IPS-20b (cell line): ENCODE measurements around the gene PAK6.
A peak's percentile ranks its signal among the peaks of the same experiment; 100 is the strongest.

Experiments
- H3K27ac ChIP-seq: one replicate; pipeline ENCODE4 v1.5.1; 2013; ENCODE audit warnings: low read length
- H3K27me3 ChIP-seq: 2 replicates; pipeline ENCODE4 v1.6.1; 2013; ENCODE audit warnings: mild to moderate bottlenecking, low read length, inconsistent platforms; ENCODE audit not compliant: insufficient read depth
- H3K36me3 ChIP-seq: 2 replicates; pipeline ENCODE4 v1.6.1; 2013; ENCODE audit warnings: low read depth, mild to moderate bottlenecking, inconsistent platforms, low read length, moderate library complexity; ENCODE audit not compliant: insufficient read depth
- H3K4me1 ChIP-seq: 2 replicates; pipeline ENCODE4 v1.6.1; 2013; ENCODE audit warnings: mild to moderate bottlenecking, control low read depth, inconsistent platforms, low read length, moderate library complexity; ENCODE audit not compliant: insufficient read depth
- H3K4me3 ChIP-seq: 2 replicates; pipeline ENCODE4 v1.5.1; 2013; ENCODE audit warnings: mild to moderate bottlenecking, low read length, inconsistent platforms
- H3K9ac ChIP-seq: 2 replicates; pipeline ENCODE4 v1.6.1; 2013; ENCODE audit warnings: low read depth, mild to moderate bottlenecking, inconsistent platforms, low read length, moderate library complexity
- H3K9me3 ChIP-seq: 2 replicates; pipeline ENCODE4 v1.6.1; 2013; ENCODE audit warnings: mild to moderate bottlenecking, low read depth, low read length, inconsistent platforms; ENCODE audit not compliant: insufficient read depth

Gene PAK6

GRCh38 chr15:40229956-40230355 lies 8.9 kb upstream of the PAK6 start:
- H3K36me3 ChIP-seq = peaks cover 46% of the 10 kb centered on the region
- no peak overlapping the region for H3K27ac ChIP-seq
- H3K27me3 ChIP-seq = no peaks in the 10 kb centered on the region
- H3K4me3 ChIP-seq = no peak overlapping the region
- H3K4me1 ChIP-seq = no peaks in the 10 kb centered on the region
- H3K9me3 ChIP-seq = no peaks in the 10 kb centered on the region
- no peak overlapping the region for H3K9ac ChIP-seq

- Histone ChIP-seq H3K36me3 (peaks cover 32% of the 10 kb centered on the region), H3K9ac (no peak overlapping the region)
Observed at GRCh38 chr15:40232625-40233070, 6.2 kb upstream of the PAK6 start.

GRCh38 chr15:40233727-40234577 lies 4.9 kb upstream of the PAK6 start:
- peaks cover 17% of the 10 kb centered on the region for H3K27me3 ChIP-seq
- no peak overlapping the region for H3K9ac ChIP-seq
- H3K4me1 ChIP-seq = no peaks in the 10 kb centered on the region; the same call in 1 of the 2 replicates
- H3K36me3 ChIP-seq = peaks cover 22% of the 10 kb centered on the region
- no peak overlapping the region for H3K27ac ChIP-seq
- no peaks in the 10 kb centered on the region for H3K9me3 ChIP-seq
- H3K4me3 ChIP-seq = no peak overlapping the region

More at GRCh38 chr15:40232625-40233070, 6.2 kb upstream of the PAK6 start:
- peaks cover 6% of the 10 kb centered on the region for H3K27me3 ChIP-seq
- H3K4me1 ChIP-seq = no peaks in the 10 kb centered on the region
- no peak overlapping the region for H3K4me3 ChIP-seq
- no peak overlapping the region for H3K27ac ChIP-seq
- H3K9me3 ChIP-seq = no peaks in the 10 kb centered on the region

- H3K4me3 ChIP-seq = no peak overlapping the region
- no peak overlapping the region for H3K9ac ChIP-seq
Observed at GRCh38 chr15:40234783-40235182, 4.1 kb upstream of the PAK6 start.

GRCh38 chr15:40235201-40235885 lies 3.5 kb upstream of the PAK6 start:
- no peak overlapping the region for H3K9ac ChIP-seq

More at GRCh38 chr15:40234783-40235182, 4.1 kb upstream of the PAK6 start:
- Histone ChIP-seq H3K27ac (no peak overlapping the region), H3K9me3 (no peaks in the 10 kb centered on the region), H3K27me3 (peaks cover 17% of the 10 kb centered on the region), H3K36me3 (peaks cover 14% of the 10 kb centered on the region), H3K4me1 (peaks cover 5% of the 10 kb centered on the region; the same call in 1 of the 2 replicates)

GRCh38 chr15:40239404-40239692 lies 485 bp downstream of the PAK6 start:
- Histone ChIP-seq H3K27ac (no peak overlapping the region), H3K9me3 (no peaks in the 10 kb centered on the region), H3K27me3 (peaks cover 17% of the 10 kb centered on the region), H3K4me3 (peak overlapping the region; percentile 63; the same call in 1 of the 2 replicates), H3K4me1 (peaks cover 7% of the 10 kb centered on the region; the same call in 1 of the 2 replicates), H3K9ac (peak overlapping the region; percentile 65; the same call in 1 of the 2 replicates), H3K36me3 (no peaks in the 10 kb centered on the region)

More at GRCh38 chr15:40235201-40235885, 3.5 kb upstream of the PAK6 start:
- no peak overlapping the region for H3K4me3 ChIP-seq
- H3K4me1 ChIP-seq = peaks cover 7% of the 10 kb centered on the region; the same call in 1 of the 2 replicates
- H3K27me3 ChIP-seq = peaks cover 17% of the 10 kb centered on the region
- no peak overlapping the region for H3K27ac ChIP-seq
- H3K36me3 ChIP-seq = peaks cover 10% of the 10 kb centered on the region; the same call in 1 of the 2 replicates
- no peaks in the 10 kb centered on the region for H3K9me3 ChIP-seq

- Histone ChIP-seq H3K27me3 (peaks cover 17% of the 10 kb centered on the region), H3K4me1 (peaks cover 9% of the 10 kb centered on the region; the same call in 1 of the 2 replicates), H3K36me3 (no peaks in the 10 kb centered on the region), H3K27ac (no peak overlapping the region), H3K9me3 (no peaks in the 10 kb centered on the region), H3K9ac (peak overlapping the region; percentile 65; the same call in 1 of the 2 replicates), H3K4me3 (peak overlapping the region; percentile 63; the same call in 1 of the 2 replicates)
Observed at GRCh38 chr15:40239693-40240618, 1.1 kb downstream of the PAK6 start.

- Histone ChIP-seq H3K4me1 (peaks cover 11% of the 10 kb centered on the region; the same call in 1 of the 2 replicates), H3K27me3 (peaks cover 17% of the 10 kb centered on the region), H3K9ac (no peak overlapping the region), H3K4me3 (no peak overlapping the region), H3K27ac (no peak overlapping the region), H3K36me3 (no peaks in the 10 kb centered on the region), H3K9me3 (no peaks in the 10 kb centered on the region)
Observed at GRCh38 chr15:40240619-40241221, 1.9 kb downstream of the PAK6 start.

- Histone ChIP-seq H3K27ac (no peak overlapping the region), H3K4me1 (peaks cover 11% of the 10 kb centered on the region; the same call in 1 of the 2 replicates), H3K4me3 (no peak overlapping the region), H3K9ac (no peak overlapping the region), H3K36me3 (no peaks in the 10 kb centered on the region), H3K27me3 (peaks cover 17% of the 10 kb centered on the region), H3K9me3 (no peaks in the 10 kb centered on the region)
Observed at GRCh38 chr15:40241269-40242212, 2.7 kb downstream of the PAK6 start.

GRCh38 chr15:40242213-40242599 lies 3.3 kb downstream of the PAK6 start:
- H3K36me3 ChIP-seq = no peaks in the 10 kb centered on the region
- H3K4me1 ChIP-seq = peaks cover 11% of the 10 kb centered on the region; the same call in 1 of the 2 replicates
- H3K27ac ChIP-seq = no peak overlapping the region

More at GRCh38 chr15:40242213-40242599, 3.3 kb downstream of the PAK6 start:
- no peak overlapping the region for H3K9ac ChIP-seq
- H3K27me3 ChIP-seq = peaks cover 16% of the 10 kb centered on the region
- H3K9me3 ChIP-seq = no peaks in the 10 kb centered on the region
- H3K4me3 ChIP-seq = no peak overlapping the region
